Subcutaneous adipose tissue (tissue), 4 donors: ENCODE results near the gene CFAP47. TPM values are rescaled to one million over a fixed set of nuclear protein-coding genes. Genes with fewer than 3 reads are reported as not detected.

Experiments used
- small RNA-seq: library from RNA; depleted of rRNA; stranded (forward); fragments of <200 nt; gene quantifications from one replicate; pipeline ENCODE3, GENCODE V24; 2016
- total RNA-seq, 4 donors: library from RNA; depleted of rRNA; stranded (reverse); fragments of >200 nt; gene quantifications; one replicate each; pipeline ENCODE4 v1.1.0, GENCODE V29; 2016
- TF ChIP-seq, protein P1 (sequence below): fragments of 450-650 bp; IDR thresholded peaks from one replicate; pipeline ENCODE4 v1.5.1; 2016; ENCODE audit warnings: low read depth, mild to moderate bottlenecking, control low read depth, antibody characterized with exemption, moderate library complexity

The CFAP47 gene
- total RNA-seq, 4 donors from 2014 or later, result 0.22 TPM; not detected in 3

DNA sequence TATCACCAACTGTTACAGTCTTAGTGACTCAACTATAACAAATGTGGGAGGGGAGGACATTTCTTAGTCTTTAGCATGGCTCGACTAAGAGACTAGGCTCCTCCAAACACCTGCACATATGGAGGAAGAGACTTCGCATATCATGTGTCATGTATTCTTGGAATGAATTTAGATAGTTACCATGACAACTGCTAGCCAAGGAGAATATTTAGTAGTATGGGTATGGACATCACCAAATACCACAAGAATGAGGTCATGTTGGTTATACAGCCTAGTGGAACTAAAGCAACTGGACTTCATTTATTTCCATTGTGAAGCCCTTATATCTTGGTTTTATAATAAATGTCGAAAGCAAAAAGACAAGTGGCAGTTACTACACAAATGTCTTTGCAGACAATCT, 512.3 kb downstream of the CFAP47 start:
- TF ChIP-seq, protein P1, sequence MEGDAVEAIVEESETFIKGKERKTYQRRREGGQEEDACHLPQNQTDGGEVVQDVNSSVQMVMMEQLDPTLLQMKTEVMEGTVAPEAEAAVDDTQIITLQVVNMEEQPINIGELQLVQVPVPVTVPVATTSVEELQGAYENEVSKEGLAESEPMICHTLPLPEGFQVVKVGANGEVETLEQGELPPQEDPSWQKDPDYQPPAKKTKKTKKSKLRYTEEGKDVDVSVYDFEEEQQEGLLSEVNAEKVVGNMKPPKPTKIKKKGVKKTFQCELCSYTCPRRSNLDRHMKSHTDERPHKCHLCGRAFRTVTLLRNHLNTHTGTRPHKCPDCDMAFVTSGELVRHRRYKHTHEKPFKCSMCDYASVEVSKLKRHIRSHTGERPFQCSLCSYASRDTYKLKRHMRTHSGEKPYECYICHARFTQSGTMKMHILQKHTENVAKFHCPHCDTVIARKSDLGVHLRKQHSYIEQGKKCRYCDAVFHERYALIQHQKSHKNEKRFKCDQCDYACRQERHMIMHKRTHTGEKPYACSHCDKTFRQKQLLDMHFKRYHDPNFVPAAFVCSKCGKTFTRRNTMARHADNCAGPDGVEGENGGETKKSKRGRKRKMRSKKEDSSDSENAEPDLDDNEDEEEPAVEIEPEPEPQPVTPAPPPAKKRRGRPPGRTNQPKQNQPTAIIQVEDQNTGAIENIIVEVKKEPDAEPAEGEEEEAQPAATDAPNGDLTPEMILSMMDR, result no peak

DNA sequence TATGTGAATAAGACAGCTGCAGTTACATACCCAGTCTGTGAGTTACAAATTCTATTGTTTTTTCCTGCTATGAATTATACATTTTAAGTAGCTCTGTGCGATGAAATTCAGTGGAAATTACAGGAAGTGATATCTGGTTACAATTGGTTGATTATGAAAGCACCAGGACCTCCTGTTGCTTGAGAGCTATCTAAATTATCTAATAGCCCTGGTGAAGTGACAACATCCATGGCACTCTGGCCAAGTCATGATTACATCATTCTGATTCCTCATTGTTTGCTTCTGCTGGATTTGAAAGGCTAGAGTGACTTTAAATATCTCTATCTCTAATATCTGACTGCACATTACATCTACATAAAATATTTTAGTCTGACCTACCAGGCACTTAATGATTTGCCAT, 515.0 kb downstream of the CFAP47 start:
- TF ChIP-seq, protein P1, result no peak

Small RNA genes within 50 kb of the gene (small RNA-seq; reads per million reads assigned to genes)
- gene RNU6-641P, result not detected

Other genes with a start within 250 kb of the CFAP47 start
- gene MAGEB16, start 121.4 kb upstream of the CFAP47 start, total RNA-seq, result not detected